ENCODE results near the gene AHSG. TPM values are rescaled to one million over a fixed set of nuclear protein-coding genes. Genes with fewer than 3 reads are reported as not detected.
"Not testable (repeated sequence)": the region's sequence is repeated elsewhere in the genome, so short reads cannot be mapped to it uniquely, and the experiment has no call there.

The AHSG gene
- total RNA-seq, 1 donor from 2014 or later: 0.16 TPM

DNA sequence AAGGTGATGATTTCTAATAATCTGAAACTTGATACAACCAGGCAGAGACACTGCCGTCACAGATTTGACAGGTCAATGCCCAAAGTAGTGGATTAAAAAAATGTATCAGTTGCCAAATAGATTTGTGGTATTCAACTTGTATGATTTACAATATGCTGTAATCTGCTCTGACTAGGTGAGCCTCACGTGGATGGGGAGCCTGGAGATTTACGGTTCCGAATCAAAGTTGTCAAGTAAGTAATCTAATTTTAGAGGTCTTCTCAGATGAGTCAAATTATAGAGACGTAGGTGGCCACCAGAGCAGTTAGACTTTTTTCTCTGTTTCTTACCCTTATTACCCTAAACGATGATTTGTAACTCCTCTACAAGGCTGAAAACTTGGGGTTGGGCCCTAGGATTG is 30.3 kb upstream of the AHSG start:
- H3K36me3 Mint-ChIP-seq (ENCODE audit: low read depth): peaks cover 54% of the 10 kb centered on the region

GRCh38 chr3:186583831-186584230 is 29.0 kb upstream of the AHSG start:
- Mint-ChIP-seq H3K4me3 (no peak overlapping the region), H3K4me1 (ENCODE audit: low read depth) (peaks cover 7% of the 10 kb centered on the region), H3K36me3 (ENCODE audit: low read depth) (peaks cover 57% of the 10 kb centered on the region), H3K27me3 (ENCODE audit: insufficient read depth) (no peaks in the 10 kb centered on the region), H3K27ac (no peak overlapping the region), H3K9me3 (no peaks in the 10 kb centered on the region)
- no peak for DNase-seq (ENCODE audit: low spot score)
- intact Hi-C loops (cut with micrococcal nuclease): no loop called here

More for the DNA sequence above, 30.3 kb upstream of the AHSG start:
- no peaks in the 10 kb centered on the region for H3K27me3 Mint-ChIP-seq (ENCODE audit: insufficient read depth)
- H3K27ac Mint-ChIP-seq: no peak overlapping the region
- DNase-seq (ENCODE audit: low spot score): no peak
- no peak overlapping the region for H3K4me3 Mint-ChIP-seq
- H3K9me3 Mint-ChIP-seq: no peaks in the 10 kb centered on the region
- H3K4me1 Mint-ChIP-seq (ENCODE audit: low read depth): no peaks in the 10 kb centered on the region
- intact Hi-C loops (cut with micrococcal nuclease): no loop called here

DNA sequence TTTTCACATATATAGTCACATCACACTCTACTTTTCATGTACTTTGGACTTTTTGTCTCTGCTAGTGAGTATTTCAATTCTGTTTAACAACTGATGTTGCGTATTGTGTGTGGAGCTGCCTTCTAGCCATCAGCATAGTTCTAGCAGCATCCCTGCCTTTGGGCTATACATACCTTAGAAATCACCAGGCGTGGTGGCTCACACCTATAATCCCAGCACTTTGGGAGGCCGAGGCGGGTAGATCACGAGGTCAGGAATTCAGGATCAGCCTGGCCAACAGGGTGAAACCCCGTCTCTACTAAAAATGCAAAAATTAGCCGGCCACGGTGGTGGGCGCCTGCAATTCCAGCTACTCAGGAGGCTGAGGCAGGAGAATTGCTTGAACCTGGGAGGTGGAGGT is 26.6 kb upstream of the AHSG start:
- H3K9me3 Mint-ChIP-seq; intact Hi-C loops (cut with micrococcal nuclease); H3K4me3 Mint-ChIP-seq; H3K27ac Mint-ChIP-seq; H3K27me3 Mint-ChIP-seq (ENCODE audit: insufficient read depth); DNase-seq (ENCODE audit: low spot score): not testable (repeated sequence)
- Mint-ChIP-seq H3K4me1 (ENCODE audit: low read depth) (peaks cover 19% of the 10 kb centered on the region), H3K36me3 (ENCODE audit: low read depth) (peaks cover 47% of the 10 kb centered on the region)

- H3K4me1 Mint-ChIP-seq (ENCODE audit: low read depth): peaks cover 19% of the 10 kb centered on the region
- peaks cover 39% of the 10 kb centered on the region for H3K36me3 Mint-ChIP-seq (ENCODE audit: low read depth)
- H3K27ac Mint-ChIP-seq: no peak overlapping the region
- H3K9me3 Mint-ChIP-seq: no peaks in the 10 kb centered on the region
- no peaks in the 10 kb centered on the region for H3K27me3 Mint-ChIP-seq (ENCODE audit: insufficient read depth)
- H3K4me3 Mint-ChIP-seq: no peak overlapping the region
- intact Hi-C loops (cut with micrococcal nuclease): no loop called here
- DNase-seq (ENCODE audit: low spot score): no peak
Measured at GRCh38 chr3:186587183-186587582, 25.7 kb upstream of the AHSG start.

DNA sequence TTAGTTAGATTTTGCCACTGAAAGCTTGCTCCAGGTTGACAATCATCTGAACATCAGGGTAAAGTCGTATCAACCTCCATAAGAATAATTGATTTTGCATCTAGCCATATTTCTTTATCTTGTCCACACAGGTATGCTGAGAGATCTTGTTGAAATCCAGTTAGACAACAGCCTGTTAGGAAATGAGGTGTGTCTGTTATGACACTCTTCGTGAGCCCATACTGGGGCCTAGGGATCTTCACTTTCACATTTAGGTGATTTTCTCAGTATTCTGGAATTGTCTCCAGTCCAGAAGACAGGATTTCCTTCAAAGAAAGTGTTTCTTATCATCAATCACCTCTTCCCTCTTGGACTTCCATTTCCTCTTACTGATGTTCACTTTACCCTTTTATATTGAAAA is 24.2 kb upstream of the AHSG start:
- Mint-ChIP-seq H3K27ac (no peak overlapping the region), H3K27me3 (ENCODE audit: insufficient read depth) (no peaks in the 10 kb centered on the region), H3K4me1 (ENCODE audit: low read depth) (peaks cover 19% of the 10 kb centered on the region), H3K9me3 (no peaks in the 10 kb centered on the region), H3K36me3 (ENCODE audit: low read depth) (peaks cover 28% of the 10 kb centered on the region), H3K4me3 (no peak overlapping the region)
- no peak for DNase-seq (ENCODE audit: low spot score)
- intact Hi-C loops (cut with micrococcal nuclease): loop anchor here (2.0 kb wide), 1 partner anchor 18 kb away; the partner anchor contains the start of gene DNAJB11

DNA sequence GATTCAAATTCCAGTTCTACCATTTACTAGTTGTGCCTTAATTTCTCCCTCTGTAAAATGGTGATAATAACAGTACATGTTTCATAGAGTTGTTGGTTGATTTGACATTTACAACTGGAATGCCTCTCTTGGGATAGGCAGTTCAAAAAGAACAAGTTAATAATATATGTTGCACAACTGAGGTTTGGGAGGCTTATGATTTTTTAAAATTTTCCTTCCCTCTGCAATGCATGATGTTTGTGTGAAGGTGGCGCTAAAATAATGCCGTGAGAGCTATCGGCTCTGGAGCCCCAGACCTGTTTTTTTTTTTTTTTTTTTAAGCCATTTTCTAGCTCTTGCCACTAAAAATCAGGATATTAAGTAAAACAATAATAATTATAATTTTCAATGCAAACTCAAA is 23.7 kb upstream of the AHSG start:
- Mint-ChIP-seq H3K36me3 (ENCODE audit: low read depth) (peaks cover 25% of the 10 kb centered on the region), H3K4me3 (no peak overlapping the region), H3K27ac (no peak overlapping the region), H3K27me3 (ENCODE audit: insufficient read depth) (no peaks in the 10 kb centered on the region), H3K9me3 (no peaks in the 10 kb centered on the region), H3K4me1 (ENCODE audit: low read depth) (peaks cover 19% of the 10 kb centered on the region)
- intact Hi-C loops (cut with micrococcal nuclease): loop anchor here (2.0 kb wide), 1 partner anchor 18 kb away; the partner anchor contains the start of gene DNAJB11
- DNase-seq (ENCODE audit: low spot score): no peak

- no peaks in the 10 kb centered on the region for H3K9me3 Mint-ChIP-seq
- DNase-seq (ENCODE audit: low spot score): no peak
- no peak overlapping the region for H3K4me3 Mint-ChIP-seq
- peaks cover 16% of the 10 kb centered on the region for H3K36me3 Mint-ChIP-seq (ENCODE audit: low read depth)
- H3K27me3 Mint-ChIP-seq (ENCODE audit: insufficient read depth): no peaks in the 10 kb centered on the region
- H3K4me1 Mint-ChIP-seq (ENCODE audit: low read depth): peaks cover 19% of the 10 kb centered on the region
- intact Hi-C loops (cut with micrococcal nuclease): loop anchor here (2.0 kb wide), 1 partner anchor 19 kb away; the partner anchor contains the start of gene DNAJB11
- H3K27ac Mint-ChIP-seq: no peak overlapping the region
Measured at GRCh38 chr3:186589856-186590579, 22.8 kb upstream of the AHSG start.

DNA sequence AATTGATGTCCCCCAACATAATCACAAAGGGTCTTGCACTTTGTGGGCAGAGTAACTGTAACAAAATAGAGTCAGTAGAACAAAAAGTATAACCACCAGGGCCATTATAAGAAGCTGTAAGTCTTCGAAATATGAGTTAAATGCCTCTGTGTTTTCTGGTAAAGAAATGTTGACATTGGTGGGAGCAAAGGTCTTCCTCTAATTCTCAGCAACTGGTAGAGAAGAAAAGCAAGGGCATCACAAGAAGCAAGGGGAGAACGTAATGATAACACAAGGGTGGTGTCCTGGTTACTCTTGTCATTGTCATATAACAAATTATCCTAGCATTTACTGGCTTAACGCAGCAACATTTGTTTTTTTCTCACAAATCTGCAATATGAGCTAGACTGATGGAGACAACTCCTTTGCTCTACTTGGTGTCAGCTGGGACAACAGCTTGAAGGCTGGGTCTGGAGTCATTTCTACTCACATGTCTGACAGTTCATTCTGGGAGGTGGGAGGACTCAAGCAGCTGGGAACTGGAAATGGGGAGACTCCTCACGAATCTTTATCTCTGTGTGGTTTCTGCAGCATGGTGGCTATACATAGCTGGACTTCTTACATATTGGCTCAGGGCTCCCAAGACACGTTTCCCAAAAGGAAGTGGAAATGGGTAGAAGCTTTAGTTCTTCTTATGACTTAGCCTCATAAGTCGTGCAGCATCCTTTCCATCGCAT is 22.1 kb upstream of the AHSG start:
- DNase-seq (ENCODE audit: low spot score): no peak
- intact Hi-C loops (cut with micrococcal nuclease): no loop called here
- H3K4me1 Mint-ChIP-seq (ENCODE audit: low read depth): peaks cover 19% of the 10 kb centered on the region
- no peaks in the 10 kb centered on the region for H3K9me3 Mint-ChIP-seq
- H3K27ac Mint-ChIP-seq: no peak overlapping the region
- no peaks in the 10 kb centered on the region for H3K27me3 Mint-ChIP-seq (ENCODE audit: insufficient read depth)
- peaks cover 12% of the 10 kb centered on the region for H3K36me3 Mint-ChIP-seq (ENCODE audit: low read depth)
- no peak overlapping the region for H3K4me3 Mint-ChIP-seq

- H3K27ac Mint-ChIP-seq: no peak overlapping the region
- H3K9me3 Mint-ChIP-seq: no peaks in the 10 kb centered on the region
- intact Hi-C loops (cut with micrococcal nuclease): no loop called here
- DNase-seq (ENCODE audit: low spot score): no peak
- peaks cover 2% of the 10 kb centered on the region for H3K27me3 Mint-ChIP-seq (ENCODE audit: insufficient read depth)
- peaks cover 19% of the 10 kb centered on the region for H3K4me1 Mint-ChIP-seq (ENCODE audit: low read depth)
- H3K36me3 Mint-ChIP-seq (ENCODE audit: low read depth): peaks cover 8% of the 10 kb centered on the region
- H3K4me3 Mint-ChIP-seq: no peak overlapping the region
Measured at GRCh38 chr3:186592682-186593081, 20.2 kb upstream of the AHSG start.

DNA sequence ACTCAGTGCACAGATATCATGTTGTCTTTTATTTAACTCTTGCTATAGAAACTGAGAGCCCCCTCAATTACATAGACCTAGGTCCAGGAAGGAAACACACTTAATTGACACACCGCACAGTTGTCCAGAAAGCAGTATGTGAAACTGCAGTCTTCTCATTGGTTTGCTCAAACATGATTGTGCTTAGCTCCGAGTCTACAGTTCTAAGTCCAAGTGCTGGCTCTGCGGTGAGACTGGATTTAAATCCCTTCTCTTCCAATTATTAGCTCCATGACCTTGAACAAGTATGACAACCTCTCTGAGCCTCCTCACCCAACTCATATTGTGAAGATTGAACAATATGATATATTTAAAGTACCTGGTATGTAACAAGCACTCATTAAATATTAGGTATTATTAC is 19.0 kb upstream of the AHSG start:
- Mint-ChIP-seq H3K4me1 (ENCODE audit: low read depth) (peaks cover 11% of the 10 kb centered on the region), H3K27ac (no peak overlapping the region), H3K27me3 (ENCODE audit: insufficient read depth) (peaks cover 5% of the 10 kb centered on the region), H3K4me3 (no peak overlapping the region), H3K36me3 (ENCODE audit: low read depth) (peaks cover 1% of the 10 kb centered on the region), H3K9me3 (no peaks in the 10 kb centered on the region)
- intact Hi-C loops (cut with micrococcal nuclease): no loop called here
- no peak for DNase-seq (ENCODE audit: low spot score)

- intact Hi-C loops (cut with micrococcal nuclease): no loop called here
- no peak overlapping the region for H3K4me3 Mint-ChIP-seq
- H3K27ac Mint-ChIP-seq: no peak overlapping the region
- peaks cover 5% of the 10 kb centered on the region for H3K27me3 Mint-ChIP-seq (ENCODE audit: insufficient read depth)
- peaks cover 7% of the 10 kb centered on the region for H3K4me1 Mint-ChIP-seq (ENCODE audit: low read depth)
- H3K36me3 Mint-ChIP-seq (ENCODE audit: low read depth): no peaks in the 10 kb centered on the region
- DNase-seq (ENCODE audit: low spot score): no peak
- H3K9me3 Mint-ChIP-seq: no peaks in the 10 kb centered on the region
Measured at GRCh38 chr3:186594591-186595113, 18.2 kb upstream of the AHSG start.

DNA sequence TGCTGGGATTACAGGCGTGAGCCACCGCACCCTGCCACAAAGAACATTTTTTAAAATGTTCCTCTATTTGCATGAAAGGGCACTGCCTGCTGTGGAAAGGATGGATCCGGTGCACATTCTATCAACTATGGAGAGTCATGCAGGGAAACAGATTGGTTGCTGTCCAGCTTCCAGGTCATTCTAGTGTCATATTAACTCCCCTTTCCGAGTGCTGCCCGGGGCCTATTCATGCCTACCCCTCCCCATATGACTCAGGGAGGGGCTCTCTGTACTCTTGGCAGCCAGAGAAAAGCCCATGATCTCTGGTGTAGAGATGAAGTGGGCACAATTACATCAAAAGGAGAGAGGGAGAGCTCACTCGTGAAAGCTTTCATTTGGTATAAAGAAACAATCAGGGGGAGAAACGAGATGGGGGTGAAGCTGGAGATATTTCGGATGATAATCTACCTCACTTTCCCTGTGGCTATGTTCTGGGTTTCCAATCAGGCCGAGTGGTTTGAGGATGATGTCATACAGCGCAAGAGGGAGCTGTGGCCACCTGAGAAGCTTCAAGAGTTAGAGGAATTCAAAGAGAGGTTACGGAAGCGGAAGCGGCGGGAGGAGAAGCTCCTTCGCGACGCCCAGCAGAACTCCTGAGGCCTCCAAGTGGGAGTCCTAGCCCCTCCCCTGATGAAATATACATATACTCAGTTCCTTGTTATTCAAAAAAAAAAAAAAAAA is 16.1 kb upstream of the AHSG start:
- Mint-ChIP-seq H3K27ac (no peak overlapping the region), H3K36me3 (ENCODE audit: low read depth) (no peaks in the 10 kb centered on the region), H3K9me3 (no peaks in the 10 kb centered on the region), H3K4me1 (ENCODE audit: low read depth) (no peaks in the 10 kb centered on the region), H3K4me3 (no peak overlapping the region), H3K27me3 (ENCODE audit: insufficient read depth) (peaks cover 5% of the 10 kb centered on the region)
- no peak for DNase-seq (ENCODE audit: low spot score)
- intact Hi-C loops (cut with micrococcal nuclease): no loop called here
